Glutamatergic neuron (in vitro differentiated cells): ENCODE measurements around the gene MCTP1. TPM values are rescaled to one million over a fixed set of nuclear protein-coding genes. Genes with fewer than 3 reads are reported as not detected.

Source experiments
- DNase-seq: peaks from one replicate; pipeline ENCODE4 v3.0.0; 2022
- H3K27ac Mint-ChIP-seq: one replicate; pipeline ENCODE4 v1.8.0; 2020; ENCODE audit warnings: mild to moderate bottlenecking, mixed read lengths, inconsistent platforms; ENCODE audit not compliant: unreplicated experiment
- H3K27me3 Mint-ChIP-seq: one replicate; pipeline ENCODE4 v1.8.0; 2020; ENCODE audit warnings: mild to moderate bottlenecking, moderate library complexity, mixed read lengths, inconsistent platforms; ENCODE audit not compliant: unreplicated experiment
- H3K36me3 Mint-ChIP-seq: one replicate; pipeline ENCODE4 v1.8.0; 2020; ENCODE audit warnings: mild to moderate bottlenecking, mixed read lengths, inconsistent platforms; ENCODE audit not compliant: unreplicated experiment
- H3K4me1 Mint-ChIP-seq: one replicate; pipeline ENCODE4 v1.8.0; 2020; ENCODE audit warnings: mild to moderate bottlenecking, low read depth, mixed read lengths, inconsistent platforms; ENCODE audit not compliant: unreplicated experiment
- H3K4me3 Mint-ChIP-seq: one replicate; pipeline ENCODE4 v1.8.0; 2020; ENCODE audit warnings: mild to moderate bottlenecking, mixed read lengths, inconsistent platforms; ENCODE audit not compliant: unreplicated experiment
- H3K9me3 Mint-ChIP-seq: one replicate; pipeline ENCODE4 v1.8.0; 2020; ENCODE audit warnings: mild to moderate bottlenecking, moderate library complexity, mixed read lengths, inconsistent platforms; ENCODE audit not compliant: unreplicated experiment
- total RNA-seq: library from RNA; stranded (reverse); fragmentation: NEBNext Ultra II Directional; extraction: Animal tissue kit (Norgen Biotek cat#: 25700); gene quantifications from one replicate; pipeline ENCODE4 v1.2.1, GENCODE V29; 2021; ENCODE audit not compliant: unreplicated experiment
- TF ChIP-seq, protein P1 (sequence below): fragments of 200-600 bp; sonication (generic); IDR thresholded peaks from one replicate; pipeline ENCODE4 v1.5.0; 2021; ENCODE audit not compliant: partially characterized antibody, unreplicated experiment

MCTP1 gene
- total RNA-seq, 1 donor from 2014 or later: 1.7 TPM

DNA sequence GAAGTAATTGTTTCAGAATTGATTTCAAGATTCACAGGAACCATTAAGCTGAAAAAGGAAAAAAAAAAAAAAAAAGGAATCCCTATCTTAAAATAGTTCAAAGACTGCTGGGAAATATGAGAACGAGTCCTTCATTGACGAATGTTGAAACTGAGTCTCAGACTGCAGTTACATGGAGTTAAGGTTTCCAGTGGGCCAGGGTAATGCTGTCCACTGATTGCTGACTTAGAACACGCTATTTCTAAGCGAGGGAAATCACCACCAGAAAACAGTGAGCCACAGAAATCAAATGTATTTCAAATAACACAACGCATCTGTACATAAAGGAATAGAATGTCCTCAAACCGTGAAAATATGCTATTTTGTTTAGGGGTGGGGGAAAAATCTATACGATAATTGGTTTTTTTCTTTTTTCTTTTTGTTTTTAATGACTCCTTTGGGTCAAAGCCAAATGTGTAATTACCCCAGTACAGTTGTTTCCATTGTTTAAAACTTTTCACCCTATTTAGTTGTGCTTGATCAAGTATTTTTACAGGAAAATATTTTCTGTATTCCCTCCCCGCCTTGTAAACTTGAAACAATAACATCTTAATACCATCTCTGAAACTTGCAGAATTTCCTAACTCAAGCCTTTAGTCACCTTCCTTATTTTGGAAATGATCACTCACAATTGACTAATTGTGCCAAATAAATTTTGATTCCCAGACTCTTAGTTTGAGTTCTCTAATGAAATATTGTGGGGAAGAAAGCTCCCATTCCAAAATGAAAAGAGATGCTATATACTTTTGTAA is 208.3 kb downstream of the MCTP1 start:
- H3K9me3 Mint-ChIP-seq: no peaks in the 10 kb centered on the region
- no peaks in the 10 kb centered on the region for H3K27me3 Mint-ChIP-seq
- H3K4me1 Mint-ChIP-seq: no peaks in the 10 kb centered on the region
- DNase-seq: no peak
- no peaks in the 10 kb centered on the region for H3K36me3 Mint-ChIP-seq
- H3K4me3 Mint-ChIP-seq: no peak overlapping the region
- TF ChIP-seq, protein P1, sequence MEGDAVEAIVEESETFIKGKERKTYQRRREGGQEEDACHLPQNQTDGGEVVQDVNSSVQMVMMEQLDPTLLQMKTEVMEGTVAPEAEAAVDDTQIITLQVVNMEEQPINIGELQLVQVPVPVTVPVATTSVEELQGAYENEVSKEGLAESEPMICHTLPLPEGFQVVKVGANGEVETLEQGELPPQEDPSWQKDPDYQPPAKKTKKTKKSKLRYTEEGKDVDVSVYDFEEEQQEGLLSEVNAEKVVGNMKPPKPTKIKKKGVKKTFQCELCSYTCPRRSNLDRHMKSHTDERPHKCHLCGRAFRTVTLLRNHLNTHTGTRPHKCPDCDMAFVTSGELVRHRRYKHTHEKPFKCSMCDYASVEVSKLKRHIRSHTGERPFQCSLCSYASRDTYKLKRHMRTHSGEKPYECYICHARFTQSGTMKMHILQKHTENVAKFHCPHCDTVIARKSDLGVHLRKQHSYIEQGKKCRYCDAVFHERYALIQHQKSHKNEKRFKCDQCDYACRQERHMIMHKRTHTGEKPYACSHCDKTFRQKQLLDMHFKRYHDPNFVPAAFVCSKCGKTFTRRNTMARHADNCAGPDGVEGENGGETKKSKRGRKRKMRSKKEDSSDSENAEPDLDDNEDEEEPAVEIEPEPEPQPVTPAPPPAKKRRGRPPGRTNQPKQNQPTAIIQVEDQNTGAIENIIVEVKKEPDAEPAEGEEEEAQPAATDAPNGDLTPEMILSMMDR: no peak
- H3K27ac Mint-ChIP-seq: no peak overlapping the region

DNA sequence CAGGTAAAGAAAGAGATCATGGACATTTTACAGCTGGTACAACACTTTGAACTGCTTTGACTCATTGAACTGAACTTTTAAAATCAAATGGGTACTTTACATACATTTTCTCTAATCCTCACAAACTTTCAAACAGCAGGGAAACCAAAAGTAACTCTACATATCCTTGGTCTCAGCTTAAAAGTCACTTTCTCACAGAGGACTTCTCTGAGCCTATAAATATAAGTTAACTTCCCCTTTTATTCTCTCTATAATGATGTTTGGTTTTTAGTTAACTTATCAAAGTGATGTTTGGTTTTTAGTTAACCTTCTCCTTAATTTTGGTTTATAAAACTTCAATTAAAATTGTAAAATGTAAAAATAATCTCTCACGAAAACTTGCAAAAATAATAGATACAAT is 209.8 kb downstream of the MCTP1 start:
- Mint-ChIP-seq H3K4me3 (no peak overlapping the region), H3K27ac (no peak overlapping the region), H3K27me3 (no peaks in the 10 kb centered on the region), H3K9me3 (no peaks in the 10 kb centered on the region), H3K36me3 (no peaks in the 10 kb centered on the region), H3K4me1 (no peaks in the 10 kb centered on the region)
- no peak for DNase-seq
- TF ChIP-seq, protein P1: no peak

DNA sequence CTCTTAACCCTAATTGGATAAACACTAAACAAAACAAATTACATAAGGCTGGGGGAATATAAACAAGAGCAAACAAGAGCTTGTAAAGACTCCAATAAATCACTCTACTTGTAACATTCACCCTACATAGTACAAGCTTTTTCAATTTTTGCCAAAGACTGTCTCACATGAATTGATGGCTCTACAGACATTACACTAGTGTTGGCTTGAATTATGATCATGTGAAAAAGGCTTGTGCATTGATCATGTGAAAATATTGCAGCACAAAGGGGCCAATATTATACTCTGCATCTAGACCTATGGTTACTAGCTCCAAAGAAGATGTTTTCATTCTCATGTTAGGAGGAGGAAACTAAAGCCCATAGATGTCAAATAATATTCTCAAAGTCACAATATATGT is 212.6 kb downstream of the MCTP1 start:
- H3K36me3 Mint-ChIP-seq: no peaks in the 10 kb centered on the region
- no peak overlapping the region for H3K4me3 Mint-ChIP-seq
- H3K27ac Mint-ChIP-seq: no peak overlapping the region
- no peak for DNase-seq
- H3K27me3 Mint-ChIP-seq: no peaks in the 10 kb centered on the region
- TF ChIP-seq, protein P1: no peak
- H3K4me1 Mint-ChIP-seq: no peaks in the 10 kb centered on the region
- H3K9me3 Mint-ChIP-seq: no peaks in the 10 kb centered on the region

DNA sequence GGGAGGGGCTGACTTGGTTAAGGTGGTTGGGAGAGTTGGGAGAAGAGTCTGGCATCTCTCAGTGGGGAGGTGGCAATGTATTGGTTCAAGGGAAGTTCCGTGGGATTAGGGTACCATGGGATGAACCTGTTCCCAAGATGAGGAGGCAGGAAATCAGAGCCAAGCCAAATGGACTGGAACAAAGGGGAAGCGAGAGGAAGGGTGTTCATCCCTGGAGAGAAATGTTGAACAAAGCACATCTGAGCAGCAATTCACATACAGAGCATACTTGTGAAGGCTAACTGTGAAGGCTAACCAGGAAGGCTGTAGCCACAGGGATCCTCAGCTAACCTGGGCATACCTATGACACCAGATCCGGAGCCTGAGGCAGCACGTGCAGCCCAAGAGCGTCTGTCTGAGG is 214.0 kb downstream of the MCTP1 start:
- TF ChIP-seq, protein P1: no peak
- no peak for DNase-seq
- Mint-ChIP-seq H3K36me3 (no peaks in the 10 kb centered on the region), H3K27ac (no peak overlapping the region), H3K27me3 (no peaks in the 10 kb centered on the region), H3K4me3 (no peak overlapping the region), H3K4me1 (no peaks in the 10 kb centered on the region), H3K9me3 (no peaks in the 10 kb centered on the region)

DNA sequence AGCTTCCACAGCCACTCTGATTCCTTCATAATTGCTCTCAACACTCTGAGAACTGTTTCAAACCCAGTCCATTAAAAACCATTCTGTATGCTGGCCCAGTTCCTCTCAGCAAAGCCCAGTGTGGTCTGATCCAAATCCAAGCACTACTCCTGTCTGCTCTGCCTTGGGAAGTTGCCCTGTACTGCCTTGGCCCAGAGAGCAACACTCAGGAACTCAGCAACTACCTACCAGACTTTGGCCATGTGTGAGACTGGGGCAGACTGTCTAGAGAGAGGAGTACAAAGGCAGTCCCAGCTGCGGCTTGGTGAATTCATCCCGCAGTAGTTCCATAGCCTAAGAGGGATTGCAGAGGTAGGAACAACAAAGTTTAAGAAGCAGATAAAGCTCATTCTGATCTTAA is 214.4 kb downstream of the MCTP1 start:
- Mint-ChIP-seq H3K4me3 (no peak overlapping the region), H3K27me3 (no peaks in the 10 kb centered on the region), H3K27ac (no peak overlapping the region), H3K4me1 (no peaks in the 10 kb centered on the region), H3K9me3 (no peaks in the 10 kb centered on the region), H3K36me3 (no peaks in the 10 kb centered on the region)
- no peak for DNase-seq
- TF ChIP-seq, protein P1: no peak
